ENCODE measurements around the gene FRYL. TPM values are rescaled to one million over a fixed set of nuclear protein-coding genes. Genes with fewer than 3 reads are reported as not detected.

Gene FRYL
- total RNA-seq, 1 experiment from 2014 or later, result 47.7 TPM

DNA sequence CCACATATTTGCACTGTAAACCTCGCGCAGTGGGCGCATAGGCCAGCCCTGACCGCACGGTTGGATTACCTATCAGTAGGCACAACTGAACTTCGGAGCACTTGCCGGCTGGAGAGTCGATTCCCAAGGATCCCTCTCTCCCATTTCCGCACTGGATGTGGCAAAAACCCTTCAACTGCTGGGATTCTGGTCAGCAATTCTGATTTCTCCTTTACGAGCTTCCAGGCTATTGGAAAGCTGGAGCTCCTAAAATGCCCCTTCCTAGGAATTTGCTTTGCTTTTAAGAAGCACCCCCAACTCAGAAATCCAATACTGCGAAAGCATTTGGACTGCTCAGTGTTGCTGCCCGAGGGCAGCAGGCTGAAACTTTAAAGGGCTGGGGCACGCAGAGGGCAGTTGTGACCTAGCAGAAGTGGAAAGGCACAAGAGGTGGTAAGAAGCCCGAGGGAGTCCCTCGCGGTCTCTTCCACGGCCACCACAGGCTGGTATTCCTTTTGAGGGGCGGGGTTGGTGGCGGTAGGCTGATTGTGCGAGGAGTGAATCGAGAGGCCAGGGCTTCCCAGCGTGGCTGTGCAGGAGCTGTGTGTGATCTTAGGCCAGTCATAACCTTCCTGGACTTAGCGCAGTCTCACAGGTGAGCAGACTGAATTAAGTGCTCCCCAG lies 288.4 kb downstream of the FRYL start:
- no peaks in the 10 kb centered on the region for H3K27me3 ChIP-seq (ENCODE audit: insufficient read depth, low read length)

More for the DNA sequence above, 288.4 kb downstream of the FRYL start:
- no peaks in the 10 kb centered on the region for H4K20me1 ChIP-seq (ENCODE audit: insufficient read depth)
- ChIA-PET RAD21 (ENCODE audit: low non-redundant PET in 1 of 2, low total read pairs in 2 of 2, uncharacterized antibody in 2 of 2, unreplicated experiment in 2 of 2) (no interaction called here), CTCF (no interaction called here), POLR2A (no interaction called here)
- no peak overlapping the region for H3K27ac ChIP-seq (ENCODE audit: low read depth, low read length)
- H3K4me2 ChIP-seq (ENCODE audit: low read length), result no peak overlapping the region
- intact Hi-C loops (cut with micrococcal nuclease), result no loop called here
- no peaks in the 10 kb centered on the region for H3K9me2 ChIP-seq (ENCODE audit: insufficient read depth)
- H3K9me3 ChIP-seq (ENCODE audit: control insufficient read depth in 1 of 2, insufficient read depth in 1 of 2, low read depth in 1 of 2, low read length in 2 of 2), result no peaks in the 10 kb centered on the region
- no peak overlapping the region for H3K4me3 ChIP-seq (replicated peaks in 1 of 2; ENCODE audit: low read depth in 1 of 2, low read length in 2 of 2)
- 0 out of 4 replicates have a peak, but pooled peaks cover 0 to 2% of the 10 kb centered on the region in 2 experiments for H3K36me3 ChIP-seq (ENCODE audit: control insufficient read depth in 1 of 2, insufficient read depth in 2 of 2, low read length in 2 of 2)
- BruUV-seq (replicated peaks), result no TSS peak
- H3K9ac ChIP-seq (ENCODE audit: low read length), result no peak overlapping the region
- no peaks in the 10 kb centered on the region for H3K79me2 ChIP-seq (ENCODE audit: insufficient read depth, low read length)
- no peak for ATAC-seq
- no peaks in the 10 kb centered on the region for H3K4me1 ChIP-seq (ENCODE audit: control insufficient read depth in 1 of 2, insufficient read depth in 2 of 2, low read length in 2 of 2)
- H2AFZ ChIP-seq (ENCODE audit: low read depth, low read length, poor library complexity, severe bottlenecking), result no peak overlapping the region
- no peak for DNase-seq (ENCODE audit: low read depth, low spot score)
- no peak for TF ChIP-seq SRF (IDR thresholded peaks at IDR 0.05; ENCODE audit: low read depth)
- TF ChIP-seq SP1 (IDR thresholded peaks at IDR 0.05; ENCODE audit: low read depth), result no peak
- no peak for TF ChIP-seq EZH2phosphoT487 (IDR thresholded peaks at IDR 0.05; ENCODE audit: borderline replicate concordance)
- no peak for TF ChIP-seq ELF1 (IDR thresholded peaks at IDR 0.05; ENCODE audit: borderline replicate concordance, low read depth)
- TF ChIP-seq TCF7L2 (IDR thresholded peaks at IDR 0.05; ENCODE audit: borderline replicate concordance, extremely low read depth, insufficient read depth, insufficient read length), result no peak
- TF ChIP-seq POLR2AphosphoS5 (IDR thresholded peaks at IDR 0.05; ENCODE audit: low read depth, low read length), result no peak
- TF ChIP-seq, protein P1, sequence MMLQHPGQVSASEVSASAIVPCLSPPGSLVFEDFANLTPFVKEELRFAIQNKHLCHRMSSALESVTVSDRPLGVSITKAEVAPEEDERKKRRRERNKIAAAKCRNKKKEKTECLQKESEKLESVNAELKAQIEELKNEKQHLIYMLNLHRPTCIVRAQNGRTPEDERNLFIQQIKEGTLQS (IDR thresholded peaks at IDR 0.05), result no peak
- TF ChIP-seq, protein P2, sequence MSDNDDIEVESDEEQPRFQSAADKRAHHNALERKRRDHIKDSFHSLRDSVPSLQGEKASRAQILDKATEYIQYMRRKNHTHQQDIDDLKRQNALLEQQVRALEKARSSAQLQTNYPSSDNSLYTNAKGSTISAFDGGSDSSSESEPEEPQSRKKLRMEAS (IDR thresholded peaks at IDR 0.05), result no peak
- no peak for TF ChIP-seq ZNF274 (IDR thresholded peaks at IDR 0.05; ENCODE audit: low read depth, low read length)
- TF ChIP-seq RAD21 (IDR thresholded peaks at IDR 0.05; ENCODE audit: low read depth), result no peak
- no peak for TF ChIP-seq SIN3A (IDR thresholded peaks at IDR 0.05; ENCODE audit: low read depth)
- TF ChIP-seq EZH2 (IDR thresholded peaks at IDR 0.05), result no peak
- no peak for TF ChIP-seq POLR2A (IDR thresholded peaks at IDR 0.05; ENCODE audit: borderline replicate concordance, extremely low read depth, insufficient read depth, insufficient read length)
- TF ChIP-seq, protein P3, sequence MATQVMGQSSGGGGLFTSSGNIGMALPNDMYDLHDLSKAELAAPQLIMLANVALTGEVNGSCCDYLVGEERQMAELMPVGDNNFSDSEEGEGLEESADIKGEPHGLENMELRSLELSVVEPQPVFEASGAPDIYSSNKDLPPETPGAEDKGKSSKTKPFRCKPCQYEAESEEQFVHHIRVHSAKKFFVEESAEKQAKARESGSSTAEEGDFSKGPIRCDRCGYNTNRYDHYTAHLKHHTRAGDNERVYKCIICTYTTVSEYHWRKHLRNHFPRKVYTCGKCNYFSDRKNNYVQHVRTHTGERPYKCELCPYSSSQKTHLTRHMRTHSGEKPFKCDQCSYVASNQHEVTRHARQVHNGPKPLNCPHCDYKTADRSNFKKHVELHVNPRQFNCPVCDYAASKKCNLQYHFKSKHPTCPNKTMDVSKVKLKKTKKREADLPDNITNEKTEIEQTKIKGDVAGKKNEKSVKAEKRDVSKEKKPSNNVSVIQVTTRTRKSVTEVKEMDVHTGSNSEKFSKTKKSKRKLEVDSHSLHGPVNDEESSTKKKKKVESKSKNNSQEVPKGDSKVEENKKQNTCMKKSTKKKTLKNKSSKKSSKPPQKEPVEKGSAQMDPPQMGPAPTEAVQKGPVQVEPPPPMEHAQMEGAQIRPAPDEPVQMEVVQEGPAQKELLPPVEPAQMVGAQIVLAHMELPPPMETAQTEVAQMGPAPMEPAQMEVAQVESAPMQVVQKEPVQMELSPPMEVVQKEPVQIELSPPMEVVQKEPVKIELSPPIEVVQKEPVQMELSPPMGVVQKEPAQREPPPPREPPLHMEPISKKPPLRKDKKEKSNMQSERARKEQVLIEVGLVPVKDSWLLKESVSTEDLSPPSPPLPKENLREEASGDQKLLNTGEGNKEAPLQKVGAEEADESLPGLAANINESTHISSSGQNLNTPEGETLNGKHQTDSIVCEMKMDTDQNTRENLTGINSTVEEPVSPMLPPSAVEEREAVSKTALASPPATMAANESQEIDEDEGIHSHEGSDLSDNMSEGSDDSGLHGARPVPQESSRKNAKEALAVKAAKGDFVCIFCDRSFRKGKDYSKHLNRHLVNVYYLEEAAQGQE (IDR thresholded peaks at IDR 0.05; ENCODE audit: low read depth), result no peak
- no peak for TF ChIP-seq EGR1 (IDR thresholded peaks at IDR 0.05; ENCODE audit: low read depth)
- TF ChIP-seq ZFX (IDR thresholded peaks at IDR 0.05), result no peak
- no peak for TF ChIP-seq YY1 (IDR thresholded peaks at IDR 0.05; ENCODE audit: extremely low read depth, insufficient replicate concordance, low read depth, low read length)
- TF ChIP-seq, protein P4, sequence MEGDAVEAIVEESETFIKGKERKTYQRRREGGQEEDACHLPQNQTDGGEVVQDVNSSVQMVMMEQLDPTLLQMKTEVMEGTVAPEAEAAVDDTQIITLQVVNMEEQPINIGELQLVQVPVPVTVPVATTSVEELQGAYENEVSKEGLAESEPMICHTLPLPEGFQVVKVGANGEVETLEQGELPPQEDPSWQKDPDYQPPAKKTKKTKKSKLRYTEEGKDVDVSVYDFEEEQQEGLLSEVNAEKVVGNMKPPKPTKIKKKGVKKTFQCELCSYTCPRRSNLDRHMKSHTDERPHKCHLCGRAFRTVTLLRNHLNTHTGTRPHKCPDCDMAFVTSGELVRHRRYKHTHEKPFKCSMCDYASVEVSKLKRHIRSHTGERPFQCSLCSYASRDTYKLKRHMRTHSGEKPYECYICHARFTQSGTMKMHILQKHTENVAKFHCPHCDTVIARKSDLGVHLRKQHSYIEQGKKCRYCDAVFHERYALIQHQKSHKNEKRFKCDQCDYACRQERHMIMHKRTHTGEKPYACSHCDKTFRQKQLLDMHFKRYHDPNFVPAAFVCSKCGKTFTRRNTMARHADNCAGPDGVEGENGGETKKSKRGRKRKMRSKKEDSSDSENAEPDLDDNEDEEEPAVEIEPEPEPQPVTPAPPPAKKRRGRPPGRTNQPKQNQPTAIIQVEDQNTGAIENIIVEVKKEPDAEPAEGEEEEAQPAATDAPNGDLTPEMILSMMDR (IDR thresholded peaks at IDR 0.05 in 2 of 3, conservative IDR thresholded peaks at IDR 0.05 in 1 of 3; ENCODE audit: borderline replicate concordance in 1 of 3, insufficient read depth in 1 of 3, low read depth in 2 of 3, low read length in 2 of 3), result no peak
- no peak for TF ChIP-seq CEBPB (IDR thresholded peaks at IDR 0.05; ENCODE audit: low read depth)

All from HCT116 (cell line).